SHP77 (cell line): Measurements from ENCODE around the gene ADPRHL1.
A peak's percentile ranks its signal among the peaks of the same experiment; 100 is the strongest.

Experiments
- DNase-seq, 2 experiments: peaks; one replicate each; lab custom pipeline; 2025; lab: John Stamatoyannopoulos, UW

ADPRHL1 gene

GRCh38 chr13:113417008-113417751 lies 36.1 kb downstream of the ADPRHL1 start:
- DNase-seq, result no peak

DNA sequence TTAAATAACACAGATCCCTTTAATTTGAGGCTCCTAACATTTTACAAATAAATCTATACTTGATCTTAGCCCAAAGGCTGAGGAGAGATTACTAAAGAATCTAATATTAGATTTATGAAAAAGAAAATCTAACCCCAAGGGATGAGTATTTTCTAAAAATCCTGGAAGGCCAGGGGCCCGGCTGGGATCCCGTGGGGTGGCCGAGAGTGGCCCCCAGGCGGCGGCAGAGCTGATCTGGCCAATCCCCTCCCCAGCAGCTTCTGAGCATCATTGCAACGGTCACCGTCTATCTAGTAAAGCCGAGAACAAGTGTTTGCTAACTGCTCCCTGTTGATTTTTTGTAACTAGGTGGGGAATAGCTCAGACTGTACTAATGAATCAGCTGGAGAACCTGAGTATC lies 37.5 kb downstream of the ADPRHL1 start:
- DNase-seq, result no peak

- no peak for DNase-seq
Measured at GRCh38 chr13:113415032-113415431, 38.3 kb downstream of the ADPRHL1 start.

DNA sequence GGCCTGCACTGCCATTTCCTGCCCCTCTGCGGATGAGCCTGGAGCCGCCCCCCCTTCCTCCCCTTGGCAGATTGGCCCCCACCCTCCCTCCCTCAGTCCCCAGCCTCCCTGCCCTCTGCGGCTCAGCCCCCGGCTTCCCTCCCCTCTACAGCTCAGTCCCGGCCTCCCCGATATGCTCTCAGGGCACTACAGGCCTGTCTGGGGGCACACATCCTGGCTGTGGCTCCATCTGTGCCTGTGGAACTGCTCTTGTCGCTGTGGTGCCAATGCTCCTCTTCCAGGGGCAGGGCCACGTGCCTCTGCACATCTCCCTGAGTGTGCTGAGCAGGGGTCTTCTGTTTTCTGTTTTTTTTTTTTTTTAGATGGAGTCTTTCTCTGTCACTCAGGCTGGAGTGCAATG lies 39.0 kb downstream of the ADPRHL1 start:
- no peak for DNase-seq

- no peak for DNase-seq
Measured at GRCh38 chr13:113413898-113414282, 39.4 kb downstream of the ADPRHL1 start.

DNA sequence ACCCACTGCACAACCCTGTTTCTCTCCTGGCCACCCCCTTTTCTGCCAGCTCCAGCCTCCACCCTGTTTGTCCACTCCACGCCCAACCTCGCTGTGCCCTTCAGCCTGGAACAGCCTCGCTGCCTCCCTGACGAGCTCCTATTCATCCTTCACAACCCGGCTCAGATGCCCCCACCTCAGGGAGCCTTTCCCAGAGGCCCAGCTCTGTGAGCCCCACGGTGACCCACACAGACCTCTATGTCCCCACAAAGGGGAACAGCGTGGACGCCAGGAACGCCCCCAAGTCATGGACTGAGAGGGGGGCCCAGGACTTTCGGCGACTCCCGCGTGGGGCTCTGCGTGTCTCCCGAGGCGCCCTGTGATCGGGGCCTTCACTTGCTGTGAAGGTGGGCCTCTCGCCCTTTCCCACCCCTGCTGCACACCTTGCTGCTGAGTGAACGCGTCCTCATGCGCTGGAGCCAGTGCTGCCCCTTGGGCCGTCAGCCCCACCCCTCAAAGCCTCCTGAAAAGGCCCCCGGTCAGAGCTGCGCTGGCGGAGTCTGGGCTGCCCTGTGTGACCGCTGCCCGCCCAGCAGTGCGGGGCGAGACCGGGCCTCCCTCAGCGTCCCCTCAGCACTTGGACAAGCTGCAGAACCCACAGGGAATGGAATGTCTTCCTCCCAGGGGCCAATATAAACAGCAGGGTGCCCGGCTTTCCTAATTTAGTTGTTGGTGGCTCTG lies 40.0 kb downstream of the ADPRHL1 start:
- DNase-seq, result no peak

DNA sequence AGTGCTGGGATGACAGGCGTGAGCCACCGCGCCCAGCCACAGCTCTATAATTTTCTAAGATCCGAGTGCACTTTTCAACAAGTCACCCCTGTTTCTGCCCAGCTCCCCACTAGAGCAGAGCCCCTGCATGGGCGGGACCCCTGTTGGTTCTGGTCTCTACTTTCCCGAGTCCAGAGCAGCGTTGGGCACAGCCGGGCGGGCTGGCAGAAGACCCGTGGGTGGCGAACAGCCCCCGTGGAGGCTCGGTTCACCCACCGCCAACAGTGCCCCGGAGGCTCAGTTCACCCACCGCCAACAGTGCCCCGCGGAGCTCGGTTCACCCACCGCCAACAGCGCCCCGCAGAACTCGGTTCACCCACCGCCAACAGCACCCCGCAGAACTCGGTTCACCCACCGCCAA lies 40.8 kb downstream of the ADPRHL1 start:
- no peak for DNase-seq

- no peak for DNase-seq
Measured at GRCh38 chr13:113411216-113412023, 41.9 kb downstream of the ADPRHL1 start.

DNA sequence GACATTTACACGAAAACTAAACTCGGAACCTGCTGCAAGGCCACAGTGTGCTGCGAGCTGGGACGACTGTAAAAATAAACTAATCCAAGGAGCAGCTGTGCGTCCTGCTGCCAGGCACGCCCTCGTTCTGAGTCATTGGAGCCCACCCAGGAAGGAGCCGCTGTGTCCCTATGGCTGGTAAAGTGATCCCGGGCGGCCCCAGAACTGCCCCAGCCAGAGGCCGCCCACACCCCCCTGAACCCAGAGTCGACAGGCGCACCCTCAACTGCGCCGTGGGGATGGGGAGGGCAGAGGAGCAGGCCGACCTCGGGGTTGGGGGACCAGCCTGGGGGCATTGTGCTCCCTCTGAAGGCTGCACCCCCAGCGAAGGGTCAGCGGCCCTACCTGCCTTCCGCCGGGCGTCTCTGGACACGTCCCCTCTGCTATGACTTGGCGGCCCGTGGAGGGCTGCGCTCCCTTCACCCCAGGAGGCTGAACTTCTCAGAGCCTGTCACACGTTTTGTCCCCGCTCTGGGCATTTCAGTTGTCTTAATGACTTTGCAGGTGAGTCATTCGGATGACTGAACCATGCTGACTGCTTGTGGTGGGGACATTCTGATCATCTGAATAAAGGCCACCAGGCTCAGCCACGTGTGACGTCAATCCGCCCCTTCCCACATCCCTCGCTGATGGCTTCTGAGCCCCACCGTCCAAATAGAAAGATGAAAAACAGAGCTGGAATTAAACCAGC lies 42.7 kb downstream of the ADPRHL1 start:
- DNase-seq, result no peak

DNA sequence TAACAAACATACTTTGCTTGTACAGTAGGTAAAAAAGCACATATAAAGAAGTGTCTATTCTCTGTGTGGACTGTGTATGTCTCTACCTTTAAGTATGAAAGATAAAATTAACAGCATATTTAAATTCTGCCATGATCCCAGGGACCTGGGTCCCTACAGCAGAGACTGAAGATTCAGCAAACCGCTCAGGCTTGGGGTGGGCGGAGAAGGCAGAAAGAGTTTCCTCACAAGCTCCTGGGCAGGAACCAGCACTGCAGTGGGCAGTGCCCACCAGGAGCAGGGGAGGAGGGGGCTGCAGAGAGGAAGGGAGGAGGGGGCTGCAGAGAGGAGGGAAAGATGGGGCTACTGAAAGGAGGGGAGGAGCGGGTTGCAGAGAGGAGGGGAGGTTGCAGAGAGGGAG lies 44.7 kb downstream of the ADPRHL1 start:
- no peak for DNase-seq

- DNase-seq, result no peak
Measured at GRCh38 chr13:113407531-113408393, 45.5 kb downstream of the ADPRHL1 start.

GRCh38 chr13:113407103-113407530 lies 46.2 kb downstream of the ADPRHL1 start:
- DNase-seq, result no peak

- DNase-seq, result no peak
Measured at GRCh38 chr13:113406321-113407102, 46.8 kb downstream of the ADPRHL1 start.

GRCh38 chr13:113405481-113406300 lies 47.6 kb downstream of the ADPRHL1 start:
- peak; percentile 80 to 88 for DNase-seq

DNA sequence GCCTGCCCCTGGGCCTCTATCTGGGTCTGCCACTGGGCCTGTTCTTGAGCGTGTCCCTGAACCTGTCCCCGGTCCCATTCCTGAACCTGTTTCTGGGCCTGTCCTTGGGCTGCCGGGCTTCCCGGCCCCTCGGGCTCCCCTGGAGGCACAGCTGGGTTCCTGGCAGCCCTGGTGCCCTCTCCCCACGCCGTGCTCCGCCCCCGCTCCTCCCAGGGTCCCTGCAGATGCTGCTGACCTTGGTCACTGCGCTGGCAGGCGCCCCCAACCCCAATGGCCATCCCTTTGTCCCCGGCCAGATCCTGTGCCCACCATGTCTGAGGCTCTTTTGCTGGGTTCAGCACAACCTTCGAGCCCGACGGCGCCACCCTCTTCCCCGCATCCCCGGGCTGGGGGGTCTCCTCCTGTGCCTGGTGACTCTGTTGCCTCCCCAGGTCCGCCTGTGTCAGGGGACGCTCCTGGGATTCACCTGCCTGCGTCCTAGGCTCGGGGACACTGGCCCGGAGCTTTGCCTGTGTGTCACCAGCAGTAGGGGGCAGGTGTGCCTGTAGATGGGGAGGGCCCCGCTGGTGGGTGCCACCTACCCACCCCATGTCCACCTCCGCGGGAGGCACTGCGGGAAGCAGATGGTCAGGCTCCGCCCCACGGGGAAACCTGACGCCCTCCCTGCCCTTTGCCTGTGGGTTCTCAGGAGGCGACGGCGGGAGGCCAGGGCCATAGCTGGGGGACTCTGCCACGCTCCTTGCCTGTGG lies 48.4 kb downstream of the ADPRHL1 start:
- peak; percentile 78 to 87 for DNase-seq

- no peak for DNase-seq
Measured at GRCh38 chr13:113404366-113404722, 48.9 kb downstream of the ADPRHL1 start.

GRCh38 chr13:113403255-113404104 lies 49.8 kb downstream of the ADPRHL1 start:
- no peak for DNase-seq
